NCI-H187 treated with DMSO at 0.1 percent for 48 hours (cell line): ENCODE results near the gene HES7.
"Not testable (repeated sequence)": the region's sequence is repeated elsewhere in the genome, so short reads cannot be mapped to it uniquely, and the experiment has no call there.

Experiments
- DNase-seq: peaks from one replicate; lab custom pipeline; 2025; lab: John Stamatoyannopoulos, UW

The HES7 gene

DNA sequence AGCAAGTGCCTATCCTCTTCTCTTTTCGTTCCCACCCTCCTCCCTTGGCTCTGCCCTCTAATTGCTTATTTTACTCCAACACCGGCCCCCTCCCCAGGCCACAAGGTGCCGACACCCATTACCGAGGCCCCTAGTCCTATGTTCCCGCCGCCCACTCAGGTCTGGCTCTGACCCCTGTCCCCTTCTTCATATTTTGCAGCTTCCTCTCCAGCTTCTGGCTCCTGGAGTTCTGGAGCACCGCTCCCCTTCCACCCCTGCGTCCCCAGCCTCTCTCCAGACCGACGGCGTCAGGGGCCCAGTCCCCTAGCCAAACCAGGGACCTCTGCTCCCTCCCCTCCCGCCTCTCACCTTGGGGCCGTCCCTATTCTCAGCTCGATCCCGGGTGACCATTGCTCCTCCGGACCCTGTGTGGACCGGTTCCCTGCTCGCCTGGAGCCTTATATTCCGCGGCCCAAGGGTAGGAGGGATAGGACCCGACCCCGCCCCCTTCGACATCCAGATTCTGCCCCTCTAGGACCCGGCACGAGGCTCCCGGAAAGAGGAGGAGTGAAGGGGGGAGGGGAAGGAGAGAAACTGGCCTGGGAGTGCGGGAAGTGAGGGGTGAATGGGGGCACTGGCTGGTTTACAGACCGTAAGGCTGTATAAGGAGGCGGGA lies at the start of gene HES7:
Gene HES7 (minus strand): TSS at position 412 of the 655 bp plus-strand sequence. CDS start 22 bp downstream, at position 390.
- DNase-seq, result no peak

DNA sequence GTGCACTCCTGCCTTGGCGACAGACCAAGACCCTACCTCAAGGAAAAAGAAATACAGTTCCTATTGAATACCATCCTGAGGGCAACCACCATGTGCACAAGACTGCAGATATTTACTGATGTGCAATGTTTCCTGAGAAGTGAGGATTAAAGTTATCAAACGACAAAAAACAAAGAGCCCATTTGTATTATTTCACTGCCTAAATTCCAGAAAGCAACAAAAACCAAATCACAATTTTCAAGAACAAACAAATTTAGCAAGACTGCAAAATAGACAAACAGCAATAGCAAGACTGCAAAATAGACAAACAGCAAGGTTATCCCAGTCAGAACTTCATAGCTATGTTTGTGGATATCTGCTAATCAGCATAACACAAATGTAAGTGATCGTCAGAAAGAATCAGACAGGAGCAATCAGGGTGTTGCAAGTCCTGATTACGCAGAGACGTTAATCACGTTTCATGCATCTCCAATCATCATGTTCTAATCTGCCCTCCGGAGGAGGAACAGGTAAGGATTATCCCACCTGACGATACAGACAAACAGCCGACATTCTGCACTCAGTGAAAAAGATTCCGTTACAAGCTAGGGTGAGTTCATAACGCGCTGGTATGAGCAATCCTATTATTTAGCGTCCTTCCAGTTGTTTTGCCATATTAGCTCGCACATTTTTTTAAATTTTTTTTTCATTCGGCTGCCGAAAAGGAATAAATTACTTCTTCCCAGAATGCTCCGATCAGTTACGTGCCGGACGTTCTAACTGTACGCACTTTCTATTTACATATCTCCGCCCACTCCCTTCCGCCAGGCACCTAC lies 49.4 kb upstream of the HES7 start:
- DNase-seq, result peak; percentile 68

DNA sequence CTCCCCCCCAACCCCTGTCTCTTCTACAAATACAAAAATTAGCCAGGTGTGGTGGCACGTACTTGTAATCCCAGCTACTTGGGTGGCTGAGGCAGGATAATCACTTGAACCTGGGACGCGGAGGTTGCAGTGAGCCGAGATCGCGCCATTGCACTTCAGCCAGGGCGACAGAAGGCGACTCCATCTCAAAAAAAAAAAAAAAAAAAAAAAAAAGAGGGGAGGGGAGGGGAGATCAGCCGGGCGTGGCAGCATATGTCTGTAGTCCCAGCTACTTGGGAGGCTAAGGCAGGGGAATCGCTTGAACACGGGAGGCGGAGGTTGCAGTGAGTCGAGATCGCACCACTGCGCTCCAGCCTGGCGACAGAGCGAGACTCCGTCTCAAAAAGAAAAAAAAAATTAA lies 46.3 kb upstream of the HES7 start:
- DNase-seq, result not testable (repeated sequence)

DNA sequence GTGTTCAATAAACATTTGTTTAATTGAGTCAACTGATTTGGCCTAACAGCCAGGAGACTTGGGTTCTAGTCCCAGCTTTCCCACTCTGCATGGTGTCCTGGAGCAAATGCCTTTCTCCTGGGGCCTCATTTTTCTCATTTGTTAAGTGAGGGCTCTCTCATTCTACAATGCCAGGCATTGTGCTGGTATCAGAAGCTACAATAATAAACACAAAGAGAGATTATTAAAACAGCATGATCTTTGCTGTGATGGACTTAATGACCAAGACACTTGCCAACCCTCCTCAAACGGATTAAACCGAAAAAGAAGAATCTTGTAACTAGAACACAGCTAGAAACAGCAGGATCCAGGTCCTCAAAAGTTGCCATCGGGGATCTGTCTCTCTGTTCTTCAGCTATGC lies 43.6 kb upstream of the HES7 start:
- no peak for DNase-seq

DNA sequence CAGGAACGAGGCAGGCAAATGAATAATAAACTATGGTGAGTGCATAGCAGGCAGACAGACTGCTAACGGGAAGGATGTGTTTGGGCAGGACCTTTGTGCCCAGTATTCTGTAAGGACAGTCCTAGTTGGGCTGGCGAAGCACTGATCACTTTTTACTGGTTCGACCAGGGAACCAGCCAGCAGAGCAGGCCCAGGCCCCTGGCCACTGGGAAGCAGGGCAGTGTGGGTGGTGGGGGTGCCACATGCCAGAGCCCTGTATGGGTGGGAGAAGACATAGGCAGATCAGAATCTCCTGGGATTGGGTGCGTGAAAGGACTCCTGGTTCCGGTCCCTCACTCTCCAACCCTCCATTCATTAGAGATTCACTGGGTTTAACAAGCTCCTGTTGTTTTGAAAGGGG lies 42.8 kb upstream of the HES7 start:
- DNase-seq, result no peak

DNA sequence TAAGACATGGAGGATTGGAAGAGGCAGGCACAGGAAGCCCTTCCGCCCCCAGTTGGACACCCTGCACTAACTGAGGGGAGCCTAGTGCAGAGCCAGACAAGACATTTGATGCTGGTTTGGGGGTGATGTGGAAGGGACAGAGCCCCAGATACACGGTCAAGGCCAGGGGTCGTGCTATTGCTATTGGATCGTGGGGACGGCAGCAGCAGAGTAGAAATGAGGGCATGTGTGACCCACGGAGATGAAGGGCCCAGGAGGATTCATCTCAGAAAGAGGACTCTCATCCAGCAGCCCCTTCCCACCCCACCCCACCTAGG lies 40.9 kb upstream of the HES7 start:
- no peak for DNase-seq

DNA sequence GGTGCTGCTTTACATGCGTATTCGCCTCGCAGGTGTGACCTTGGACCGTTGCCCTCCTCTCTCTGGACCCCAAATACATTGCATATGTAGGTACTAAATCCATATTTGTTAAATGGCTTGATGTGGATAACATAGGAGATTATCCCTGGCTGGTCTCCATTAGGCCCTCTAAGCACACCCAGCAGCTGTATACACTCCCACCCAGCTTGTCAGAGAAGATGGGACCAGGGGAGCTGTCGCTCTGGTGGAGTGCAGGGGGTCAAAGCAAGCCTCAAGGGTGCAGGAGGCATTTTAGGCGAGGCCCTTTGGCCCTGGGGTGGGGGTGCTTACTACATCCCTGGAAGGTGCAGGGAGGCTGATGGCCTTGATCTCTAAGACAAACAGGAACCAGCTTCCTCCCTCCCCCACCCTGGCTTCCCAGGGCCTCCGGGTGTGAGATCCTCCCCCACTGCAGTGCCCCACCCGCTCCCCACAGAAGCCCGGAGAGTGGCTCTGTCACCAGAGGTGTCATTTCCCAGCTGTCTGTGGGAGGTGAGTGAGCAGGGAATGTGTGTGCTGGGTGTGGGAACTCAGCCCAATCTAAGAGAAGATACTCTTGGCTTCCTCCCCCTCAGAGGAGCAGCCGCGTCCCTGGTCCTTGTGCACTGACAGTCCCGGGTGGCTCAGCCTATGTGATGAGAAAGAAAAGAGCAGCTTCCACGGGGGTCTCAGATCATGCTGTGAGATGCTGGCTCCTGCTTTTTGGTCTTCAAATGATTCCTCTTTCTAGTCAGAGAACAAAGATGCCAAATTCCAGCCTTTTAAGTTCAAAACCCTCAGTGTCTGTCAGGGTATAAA lies 40.3 kb upstream of the HES7 start:
- DNase-seq, result no peak

DNA sequence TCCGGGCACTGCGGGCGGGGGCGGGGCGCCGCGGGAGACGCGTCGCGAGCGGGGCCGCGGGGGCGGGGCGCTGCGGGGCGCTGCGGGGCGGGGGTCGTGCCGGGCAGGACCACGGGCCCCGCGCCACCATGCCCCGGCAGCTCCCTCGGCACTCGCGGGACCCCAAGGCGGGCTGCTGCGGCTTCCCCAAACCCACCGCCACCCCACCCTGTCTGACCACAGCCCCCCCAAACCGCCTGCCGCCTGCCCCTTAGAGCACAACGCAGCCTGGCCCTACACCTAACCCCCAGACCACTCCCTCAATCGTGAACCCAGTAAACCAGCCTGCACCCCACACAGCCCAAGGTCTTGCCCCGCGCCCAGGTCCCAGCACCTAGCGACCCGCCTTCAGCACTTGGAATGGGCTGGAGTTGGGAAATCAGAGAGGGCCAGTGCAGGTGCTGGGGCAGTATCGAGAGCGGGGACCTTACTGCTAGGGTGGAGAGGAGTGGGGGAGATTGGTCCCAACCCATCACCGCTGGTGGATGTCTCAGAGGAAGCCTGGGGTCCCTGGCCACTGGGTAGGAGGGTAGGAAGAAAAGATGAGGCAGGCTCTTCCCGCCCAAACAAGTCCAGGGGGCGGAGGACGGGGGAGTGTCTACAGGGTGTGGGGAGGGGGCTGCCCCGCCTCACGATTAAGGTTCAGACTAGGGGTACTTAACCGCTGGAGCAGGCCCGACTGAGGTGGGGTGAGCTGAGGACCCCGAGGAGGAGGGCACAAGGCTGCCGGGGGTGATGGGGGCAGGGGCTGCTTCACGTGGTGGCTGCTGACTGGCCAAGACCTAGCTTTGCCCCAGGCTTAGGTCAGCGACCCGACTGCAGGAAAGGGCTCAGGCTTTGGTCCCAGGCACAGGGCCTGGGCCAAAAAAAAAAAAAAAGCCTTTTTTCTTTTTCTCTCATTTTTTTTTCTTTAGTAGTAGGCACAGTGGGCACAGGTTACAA lies 39.4 kb upstream of the HES7 start:
- DNase-seq, result no peak

DNA sequence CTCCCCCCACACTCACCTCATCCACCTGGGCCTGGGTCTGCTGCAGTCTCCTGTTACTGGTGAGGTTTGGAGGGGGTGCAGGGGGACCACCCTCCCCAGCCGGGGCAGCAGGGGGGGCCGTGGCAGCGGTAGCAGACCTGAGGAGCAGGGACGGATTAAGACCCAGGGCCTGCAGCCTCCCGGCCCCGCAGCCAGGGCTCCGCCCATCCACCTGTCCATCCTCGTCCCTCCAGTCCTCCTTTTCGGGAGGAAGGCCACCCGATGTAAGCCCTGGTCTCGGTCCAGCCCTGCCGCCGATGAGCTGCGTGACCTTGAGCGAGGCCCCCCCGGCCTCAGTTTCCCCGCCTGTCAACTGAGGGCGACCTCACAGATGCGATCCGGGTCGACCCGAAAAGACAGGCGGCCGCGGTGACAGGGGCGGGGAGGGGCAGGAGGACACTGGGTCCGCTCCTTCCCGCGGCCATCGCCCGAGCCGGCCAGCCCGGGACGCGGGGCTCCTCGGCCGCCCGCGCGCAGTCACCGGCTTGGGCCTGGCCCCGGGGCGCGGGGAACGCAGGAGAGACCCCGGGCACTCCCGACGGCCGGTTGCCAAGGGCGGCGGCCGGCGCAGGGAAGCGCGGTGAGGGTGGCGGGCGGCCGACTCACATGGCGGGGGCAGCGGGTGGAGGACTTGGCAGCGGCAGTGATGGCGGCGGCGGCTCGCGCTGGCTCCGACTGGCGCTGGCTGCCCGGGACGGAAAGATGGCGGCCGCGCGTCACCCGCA lies 38.5 kb upstream of the HES7 start, which contains the start of gene VAMP2:
Gene VAMP2 (minus strand): TSS at position 716 of the 764 bp plus-strand sequence. CDS start 69 bp downstream, at position 647.
- DNase-seq, result no peak

DNA sequence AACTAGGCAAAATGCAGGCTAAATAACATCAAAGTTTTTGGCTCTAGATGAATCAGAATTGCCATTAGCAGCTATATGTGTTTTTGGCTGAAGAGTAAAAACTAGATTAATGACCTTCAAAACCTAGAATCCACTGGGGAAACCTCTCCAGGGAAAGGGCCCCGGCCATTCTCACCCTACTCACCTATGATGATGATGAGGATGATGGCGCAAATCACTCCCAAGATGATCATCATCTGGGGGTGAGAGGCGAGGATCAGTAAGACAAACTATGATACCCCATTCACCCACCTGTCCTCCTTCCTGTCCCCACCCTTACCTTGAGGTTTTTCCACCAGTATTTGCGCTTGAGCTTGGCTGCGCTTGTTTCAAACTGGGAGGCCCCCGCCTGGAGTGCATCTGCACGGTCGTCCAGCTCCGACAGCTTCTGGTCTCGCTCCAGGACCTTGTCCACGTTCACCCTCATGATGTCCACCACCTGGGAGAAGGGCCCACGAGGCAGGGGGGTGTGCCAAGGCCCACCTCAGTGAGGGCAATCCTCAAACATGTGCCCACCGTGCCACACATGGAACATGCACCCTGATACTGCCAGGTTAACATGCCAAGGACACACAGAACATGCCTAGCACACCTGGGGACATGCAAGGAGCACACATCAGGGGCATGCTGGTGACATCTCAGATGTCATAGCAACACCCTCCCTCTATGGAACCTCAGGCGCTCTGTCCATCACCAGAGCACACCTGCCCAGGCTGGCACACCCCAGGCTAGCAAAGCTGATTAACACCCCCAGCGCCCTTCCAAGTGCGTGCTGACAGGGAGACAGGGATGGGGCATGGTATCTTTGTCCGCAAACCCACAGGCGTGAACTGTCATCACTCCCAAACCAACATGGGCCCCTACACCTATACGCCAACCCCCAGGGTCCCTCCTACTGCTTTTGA lies 37.7 kb upstream of the HES7 start:
- no peak for DNase-seq

DNA sequence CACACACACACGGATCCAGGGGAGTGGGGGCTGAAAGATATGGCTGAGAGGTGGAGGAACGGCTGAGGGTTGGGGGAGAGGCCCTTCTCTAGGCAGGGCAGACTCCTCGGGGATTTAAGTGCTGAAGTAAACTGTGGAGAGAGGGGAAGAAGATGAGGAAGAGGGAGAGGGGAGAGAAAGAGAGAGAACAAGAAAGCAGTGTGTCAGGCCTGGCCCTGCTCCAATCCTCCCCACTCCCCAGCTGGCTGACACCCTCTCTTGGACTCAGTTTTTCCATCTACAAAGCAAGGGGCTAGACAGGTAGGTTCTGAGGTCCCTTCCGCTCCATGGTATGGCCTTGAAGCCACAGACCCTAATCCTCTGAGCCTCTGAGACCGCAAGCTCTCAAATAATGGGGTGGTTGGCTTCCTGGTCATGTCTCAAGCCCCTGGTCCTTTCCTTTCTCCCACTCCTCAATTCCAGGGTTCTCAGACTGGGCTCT lies 36.9 kb upstream of the HES7 start:
- no peak for DNase-seq

DNA sequence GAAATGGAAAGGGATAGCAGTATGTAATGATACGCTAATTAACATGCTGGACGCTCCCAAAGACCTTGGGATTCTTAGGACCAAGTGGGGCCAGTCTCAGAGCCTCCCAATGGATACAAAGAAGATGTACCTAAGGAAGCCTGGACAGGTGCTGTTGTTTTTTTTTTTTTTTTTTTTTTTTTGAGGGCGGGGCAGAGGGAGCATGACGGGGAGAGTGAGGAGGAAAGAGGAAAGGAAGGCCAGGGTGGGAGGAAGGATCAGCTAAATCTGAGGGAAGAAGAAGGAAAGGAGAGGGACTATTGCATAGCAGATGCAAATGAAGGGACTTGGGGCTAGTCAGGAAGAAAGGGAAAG lies 36.3 kb upstream of the HES7 start:
- DNase-seq, result no peak

DNA sequence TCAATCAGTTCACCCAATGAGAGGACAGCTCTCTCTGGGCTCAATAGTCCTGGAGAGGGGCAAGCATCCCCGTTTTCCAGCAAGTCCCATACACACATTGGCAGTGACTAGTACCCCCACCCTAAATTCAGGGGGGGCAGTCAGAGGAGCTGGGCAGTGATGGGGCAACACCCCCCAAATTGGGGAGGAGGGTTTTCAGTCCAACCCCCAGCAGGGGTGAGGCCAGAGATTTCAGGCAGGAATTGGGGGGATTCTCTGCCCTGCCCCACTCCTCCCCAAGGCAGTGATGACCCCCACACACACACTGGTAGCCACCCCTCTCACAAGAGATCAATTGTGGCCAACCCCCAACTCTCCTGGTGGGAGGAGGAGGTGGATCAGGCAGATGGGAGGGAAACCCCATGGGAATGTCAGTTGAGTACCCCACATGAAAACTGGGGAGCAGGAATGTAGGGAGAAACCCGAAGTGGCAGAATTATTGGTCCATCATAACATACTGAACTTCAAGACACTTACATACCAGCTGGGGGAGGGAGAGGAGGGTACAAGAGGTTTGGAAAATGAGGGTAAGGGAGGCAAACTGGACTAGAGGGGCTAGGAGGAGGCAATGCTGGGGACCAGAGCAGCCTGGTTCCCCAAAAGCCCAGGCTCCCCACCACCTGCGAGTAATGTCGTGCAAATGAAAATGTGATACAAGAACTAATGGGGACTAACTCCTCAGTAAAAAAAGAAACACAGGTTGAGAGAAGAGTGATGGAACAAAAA lies 35.7 kb upstream of the HES7 start:
- no peak for DNase-seq

DNA sequence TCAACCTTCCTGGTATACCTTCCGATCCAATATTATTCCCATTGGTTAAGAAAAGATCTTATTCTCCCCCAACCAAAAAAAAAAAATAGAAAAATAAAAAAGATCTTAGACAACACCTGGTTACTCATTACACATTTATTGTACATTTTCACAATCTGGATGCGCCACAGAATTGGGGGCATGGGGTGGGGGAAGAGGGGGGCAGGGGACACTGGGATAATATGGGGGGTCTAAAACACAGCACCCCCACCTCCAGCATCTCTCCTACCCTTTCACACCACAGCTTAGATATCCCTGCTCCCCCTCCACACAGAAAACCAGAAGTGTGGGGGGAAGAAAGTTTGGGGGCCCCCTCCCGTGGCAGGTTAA lies 35.1 kb upstream of the HES7 start:
- DNase-seq, result no peak

DNA sequence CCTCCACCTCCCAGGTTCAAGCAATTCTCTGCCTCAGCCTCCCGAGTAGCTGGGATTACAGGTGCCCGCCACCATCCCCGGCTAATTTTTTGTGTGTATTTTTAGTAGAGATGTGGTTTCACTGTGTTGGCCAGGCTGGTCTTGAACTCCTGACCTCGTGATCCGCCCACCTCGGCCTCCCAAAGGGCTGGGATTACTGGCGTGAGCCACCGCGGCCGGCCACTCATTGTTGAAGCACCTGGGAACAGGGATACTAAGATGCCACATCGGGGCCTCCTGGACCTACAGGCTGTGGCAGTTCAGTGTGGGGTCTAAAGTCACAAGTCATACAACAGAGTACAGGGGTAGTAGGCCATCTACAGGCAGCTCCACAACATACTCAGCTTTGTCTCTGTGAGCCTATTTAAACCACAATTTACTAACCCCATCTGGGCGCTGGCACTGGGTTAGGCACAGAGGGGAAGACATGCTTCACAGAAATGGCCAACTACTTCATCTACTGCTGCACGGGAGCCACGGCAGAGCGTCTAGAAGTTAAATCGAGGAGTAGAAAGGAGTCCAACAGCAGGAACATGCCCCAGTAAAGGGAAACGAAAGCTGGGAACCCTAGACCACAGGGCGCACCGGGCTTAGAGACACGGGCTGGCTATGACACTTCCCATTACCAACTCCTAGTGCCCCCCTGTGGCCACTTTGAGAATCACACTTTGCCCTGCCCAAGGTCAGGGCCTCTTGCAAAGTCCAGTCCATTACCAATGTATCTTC lies 34.5 kb upstream of the HES7 start:
- DNase-seq, result no peak

DNA sequence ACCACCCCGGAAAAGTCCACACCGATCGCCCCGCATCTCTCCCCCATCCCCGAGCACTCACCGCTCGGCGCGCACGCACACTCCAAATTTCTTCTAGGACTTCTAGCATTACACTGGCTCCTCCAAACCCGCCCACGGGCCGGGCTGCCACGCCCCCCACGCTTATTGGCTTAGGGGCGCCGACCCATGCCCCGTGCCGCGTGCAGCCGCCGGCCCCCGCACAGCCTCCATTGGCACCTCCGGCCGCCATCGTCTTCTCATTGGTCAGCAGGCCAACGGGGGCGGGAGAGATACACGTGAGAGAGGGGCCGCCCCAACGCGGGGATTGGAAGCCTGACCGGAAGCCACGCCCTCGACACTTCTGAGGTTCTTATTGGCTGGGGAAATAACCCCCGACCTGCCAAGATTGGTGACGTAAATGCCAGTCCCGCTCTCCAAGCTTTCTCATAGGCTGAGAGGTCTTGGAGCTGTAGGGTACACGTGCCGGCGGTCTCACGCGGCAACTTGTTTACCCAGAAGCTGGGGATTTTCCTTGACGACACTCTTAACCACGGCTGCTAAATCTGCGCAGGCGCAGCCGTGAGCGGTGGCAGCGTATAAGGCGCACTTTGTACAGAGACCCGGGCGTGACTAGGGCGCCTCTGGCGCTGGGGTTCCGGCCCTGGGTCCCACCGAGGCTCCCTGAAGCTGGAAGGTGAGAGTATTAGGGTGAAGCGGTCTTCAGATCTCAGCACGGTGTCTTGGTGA lies 32.5 kb upstream of the HES7 start:
- DNase-seq, result peak; percentile 89

DNA sequence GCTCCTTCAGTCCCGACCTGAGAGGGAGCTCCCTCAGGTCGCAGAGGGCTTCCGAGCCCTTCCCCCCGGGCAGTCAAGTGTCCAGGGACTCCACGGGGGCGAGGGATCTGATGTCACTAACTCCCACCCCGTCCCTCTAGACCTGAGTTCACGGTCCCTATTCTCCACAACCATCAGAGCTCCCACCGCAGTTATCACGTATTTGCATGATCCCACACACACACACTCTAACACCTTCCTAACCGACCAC lies 32.0 kb upstream of the HES7 start:
- DNase-seq, result no peak
